Superior temporal gyrus (tissue), 1 donor: ENCODE data around the gene PRTG.
"Not testable (repeated sequence)": the region's sequence is repeated elsewhere in the genome, so short reads cannot be mapped to it uniquely, and the experiment has no call there.

ENCODE experiments used
- DNase-seq: peaks from one replicate; pipeline ENCODE4 v3.0.0-alpha.2; 2016; ENCODE audit errors: extremely low spot score

The PRTG gene

GRCh38 chr15:55742498-55742926, 440 bp downstream of the PRTG start:
- no peak for DNase-seq

GRCh38 chr15:55741833-55742497, 987 bp downstream of the PRTG start:
- DNase-seq, result no peak

GRCh38 chr15:55740981-55741832, 1.7 kb downstream of the PRTG start:
- DNase-seq, result no peak

GRCh38 chr15:55740359-55740878, 2.5 kb downstream of the PRTG start:
- DNase-seq, result no peak

GRCh38 chr15:55739641-55740040, 3.3 kb downstream of the PRTG start:
- DNase-seq, result no peak

GRCh38 chr15:55738715-55739114, 4.2 kb downstream of the PRTG start:
- no peak for DNase-seq

- DNase-seq, result no peak
Measured at GRCh38 chr15:55737373-55737772, 5.6 kb downstream of the PRTG start.

GRCh38 chr15:55736756-55737155, 6.2 kb downstream of the PRTG start:
- no peak for DNase-seq

- DNase-seq, result no peak
Measured at GRCh38 chr15:55734641-55735040, 8.3 kb downstream of the PRTG start.

GRCh38 chr15:55733461-55733860, 9.5 kb downstream of the PRTG start:
- not testable (repeated sequence) for DNase-seq

- no peak for DNase-seq
Measured at GRCh38 chr15:55721554-55722185, 21.3 kb downstream of the PRTG start.

GRCh38 chr15:55715355-55716076, 27.4 kb downstream of the PRTG start:
- no peak for DNase-seq

- no peak for DNase-seq
Measured at GRCh38 chr15:55714064-55714463, 28.9 kb downstream of the PRTG start.

- no peak for DNase-seq
Measured at GRCh38 chr15:55712363-55712762, 30.6 kb downstream of the PRTG start.

GRCh38 chr15:55710286-55710685, 32.7 kb downstream of the PRTG start:
- DNase-seq, result no peak

- no peak for DNase-seq
Measured at GRCh38 chr15:55709458-55709857, 33.5 kb downstream of the PRTG start.

- DNase-seq, result no peak
Measured at GRCh38 chr15:55708720-55709119, 34.2 kb downstream of the PRTG start.

- DNase-seq, result no peak
Measured at GRCh38 chr15:55707951-55708350, 35.0 kb downstream of the PRTG start.

GRCh38 chr15:55707518-55707917, 35.4 kb downstream of the PRTG start:
- DNase-seq, result no peak

- no peak for DNase-seq
Measured at GRCh38 chr15:55703873-55704301, 39.1 kb downstream of the PRTG start.

- no peak for DNase-seq
Measured at GRCh38 chr15:55700876-55701275, 42.1 kb downstream of the PRTG start.

- DNase-seq, result no peak
Measured at GRCh38 chr15:55698653-55699052, 44.3 kb downstream of the PRTG start.
